ENCODE data around the gene PDSS1. TPM values are rescaled to one million over a fixed set of nuclear protein-coding genes. Genes with fewer than 3 reads are reported as not detected.

The PDSS1 gene
- total and polyA plus RNA-seq, 9 of the 15 experiments (the other 6 are each of a cell fraction or from before 2014, with no cell fraction given) = 11.0 to 59.5 (median 45.3) TPM

GRCh38 chr10:26729395-26729794 is 31.9 kb downstream of the PDSS1 start (continued):
- TF ChIP-seq CBX2 (IDR thresholded peaks at IDR 0.05; ENCODE audit: insufficient read depth, low read length, poor library complexity, severe bottlenecking) (no peak), ZNF76 (CRISPR knock-in tag; IDR thresholded peaks at IDR 0.05; ENCODE audit: borderline replicate concordance) (no peak)

GRCh38 chr10:26730552-26730951 is 33.1 kb downstream of the PDSS1 start:
- ATAC-seq = no peak
- Histone ChIP-seq H3K4me3 (no peak overlapping the region), H3K4me1 (replicated peaks in 1 of 2; ENCODE audit: control insufficient read depth in 2 of 2, insufficient read depth in 2 of 2, low read length in 2 of 2) (no peaks in the 10 kb centered on the region), H3K4me2 (ENCODE audit: insufficient read depth, low read length) (no peak overlapping the region), H3K9me3 (replicated peaks; ENCODE audit: control insufficient read depth, insufficient read depth, low read depth, low read length) (no peaks in the 10 kb centered on the region), H3K27me3 (ENCODE audit: control insufficient read depth in 2 of 2, insufficient read depth in 2 of 2, low read length in 2 of 2) (no peaks in the 10 kb centered on the region), H3K79me2 (ENCODE audit: control insufficient read depth, insufficient read depth, low read length) (no peaks in the 10 kb centered on the region), H3K36me3 (ENCODE audit: control insufficient read depth, insufficient read depth, low read length) (peaks cover 92% of the 10 kb centered on the region), H3K9ac (ENCODE audit: insufficient read depth in 1 of 2, low read depth in 2 of 2, low read length in 2 of 2) (no peak overlapping the region), H3K27ac (ENCODE audit: extremely low read depth, low read depth, low read length) (no peak overlapping the region), H3K9me1 (ENCODE audit: control insufficient read depth, insufficient read depth, low read length) (no peaks in the 10 kb centered on the region), H2AFZ (ENCODE audit: low read depth, low read length) (no peak overlapping the region), H4K20me1 (replicated peaks; ENCODE audit: control insufficient read depth, insufficient read depth, low read length) (no peaks in the 10 kb centered on the region)
- in situ Hi-C loops (cut with MboI) = no loop called here
- intact Hi-C loops (cut with micrococcal nuclease) = no loop called here
- CTCF ChIA-PET (ENCODE audit: low intra/inter-chr PET ratio) = interaction anchor here (0.7 kb wide), 1 partner anchor 53 kb away, joined by 3 read pairs; no protein-coding TSS in a partner anchor
- no peak for DNase-seq (ENCODE audit: extremely low read depth in 1 of 4, low spot score in 3 of 4)
- FAIRE-seq = no peak
- POLR2A ChIA-PET = interaction anchor here (0.6 kb wide), 1 partner anchor 741 kb away, joined by 3 read pairs; no protein-coding TSS in a partner anchor
- WGBS (ENCODE audit: insufficient coverage, low coverage, missing lambda C conversion rate) = 83% methylated on average over 2 of the region's 2 CpGs
- no TSS peak for BruUV-seq (replicated peaks)
- TF ChIP-seq CHCHD3 (CRISPR knock-in tag; IDR thresholded peaks at IDR 0.05) (no peak), PHF8 (IDR thresholded peaks at IDR 0.05; ENCODE audit: borderline replicate concordance, low read length) (no peak), SPI1 (IDR thresholded peaks at IDR 0.05; ENCODE audit: borderline replicate concordance, low read depth, low read length) (no peak), MYC (IDR thresholded peaks at IDR 0.05; ENCODE audit: low read depth, low read length) (no peak), MYC (CRISPR knock-in tag; IDR thresholded peaks at IDR 0.05; ENCODE audit: borderline replicate concordance, low read depth) (no peak), POLR2AphosphoS2 (IDR thresholded peaks at IDR 0.05; ENCODE audit: low read length) (no peak), ZBTB43 (CRISPR knock-in tag; IDR thresholded peaks at IDR 0.05) (no peak), ARID4B (CRISPR knock-in tag; IDR thresholded peaks at IDR 0.05) (no peak), ZNF639 (CRISPR knock-in tag; conservative IDR thresholded peaks at IDR 0.05 in 1 of 2, IDR thresholded peaks at IDR 0.05 in 1 of 2) (no peak), FOXA1 (IDR thresholded peaks at IDR 0.05; ENCODE audit: borderline replicate concordance) (no peak), ZBTB8A (IDR thresholded peaks at IDR 0.05; ENCODE audit: partially characterized antibody) (no peak), XRCC4 (IDR thresholded peaks at IDR 0.05; ENCODE audit: extremely low read depth, insufficient read depth, insufficient read length) (no peak)

Data from K562 (cell line).